Measurements from ENCODE around the gene KCNQ1.

- TF ChIP-seq GATA2 (IDR thresholded peaks at IDR 0.05; ENCODE audit: low read depth, low read length) (no peak), GATA3 (IDR thresholded peaks at IDR 0.05; ENCODE audit: low read depth, low read length) (no peak)
Observed at GRCh38 chr11:2548596-2548995, 103.8 kb downstream of the KCNQ1 start.
